K562 (cell line): ENCODE data around the gene TSR2.

Experiments used
- TAF9B ChIP-seq: fragments of 450-650 bp; IDR thresholded peaks from 2 replicates; pipeline ENCODE4 v1.6.1; 2018; ENCODE audit warnings: mild to moderate bottlenecking; ENCODE audit not compliant: partially characterized antibody
- TF ChIP-seq, protein P1 (sequence below), 2 experiments: fragments of 450-650 bp in 1 of 2; IDR thresholded peaks; 2 replicates each; pipeline ENCODE4 v1.6.1; 2011 to 2017; ENCODE audit warnings: low read depth in 2 of 2, antibody characterized with exemption in 1 of 2, borderline replicate concordance in 1 of 2, low read length in 1 of 2, mild to moderate bottlenecking in 1 of 2, mixed read lengths in 1 of 2; ENCODE audit not compliant: control insufficient read depth in 1 of 2

DNA sequence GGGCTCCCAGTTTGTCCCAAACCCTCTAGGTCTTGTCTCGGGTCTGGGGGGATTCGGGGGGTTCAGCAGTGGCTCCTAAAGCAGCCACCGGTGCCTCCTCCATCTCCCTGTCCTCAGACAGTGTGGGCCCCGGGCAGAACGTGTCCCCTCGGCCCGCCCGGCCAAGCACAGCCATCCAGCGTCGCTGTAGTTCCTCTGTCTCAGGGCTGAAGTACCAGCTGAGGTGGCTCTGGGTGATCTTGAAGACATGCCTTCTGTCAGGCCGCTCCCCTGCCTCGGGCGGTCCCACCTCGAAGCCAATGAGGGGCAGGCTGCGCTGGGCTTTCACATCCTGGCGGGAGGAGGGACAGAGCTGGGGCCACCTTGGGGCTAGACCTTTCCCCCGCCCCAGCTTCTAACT lies 5.9 kb downstream of the TSR2 start:
- no peak for TF ChIP-seq TAF9B
- TF ChIP-seq, protein P1, sequence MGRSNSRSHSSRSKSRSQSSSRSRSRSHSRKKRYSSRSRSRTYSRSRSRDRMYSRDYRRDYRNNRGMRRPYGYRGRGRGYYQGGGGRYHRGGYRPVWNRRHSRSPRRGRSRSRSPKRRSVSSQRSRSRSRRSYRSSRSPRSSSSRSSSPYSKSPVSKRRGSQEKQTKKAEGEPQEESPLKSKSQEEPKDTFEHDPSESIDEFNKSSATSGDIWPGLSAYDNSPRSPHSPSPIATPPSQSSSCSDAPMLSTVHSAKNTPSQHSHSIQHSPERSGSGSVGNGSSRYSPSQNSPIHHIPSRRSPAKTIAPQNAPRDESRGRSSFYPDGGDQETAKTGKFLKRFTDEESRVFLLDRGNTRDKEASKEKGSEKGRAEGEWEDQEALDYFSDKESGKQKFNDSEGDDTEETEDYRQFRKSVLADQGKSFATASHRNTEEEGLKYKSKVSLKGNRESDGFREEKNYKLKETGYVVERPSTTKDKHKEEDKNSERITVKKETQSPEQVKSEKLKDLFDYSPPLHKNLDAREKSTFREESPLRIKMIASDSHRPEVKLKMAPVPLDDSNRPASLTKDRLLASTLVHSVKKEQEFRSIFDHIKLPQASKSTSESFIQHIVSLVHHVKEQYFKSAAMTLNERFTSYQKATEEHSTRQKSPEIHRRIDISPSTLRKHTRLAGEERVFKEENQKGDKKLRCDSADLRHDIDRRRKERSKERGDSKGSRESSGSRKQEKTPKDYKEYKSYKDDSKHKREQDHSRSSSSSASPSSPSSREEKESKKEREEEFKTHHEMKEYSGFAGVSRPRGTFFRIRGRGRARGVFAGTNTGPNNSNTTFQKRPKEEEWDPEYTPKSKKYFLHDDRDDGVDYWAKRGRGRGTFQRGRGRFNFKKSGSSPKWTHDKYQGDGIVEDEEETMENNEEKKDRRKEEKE (IDR thresholded peaks at IDR 0.05; ENCODE audit: borderline replicate concordance in 1 of 2, control insufficient read depth in 1 of 2, low read depth in 2 of 2, low read length in 1 of 2), result no peak
